ENCODE data around the gene ABCC4.

ABCC4 gene

GRCh38 chr13:94987869-94988268, 313.4 kb downstream of the ABCC4 start (continued):
- no peak for TF ChIP-seq PRDM10 (tag by site-specific recombination; IDR thresholded peaks at IDR 0.05)
- TF ChIP-seq GLI2 (tag by site-specific recombination; IDR thresholded peaks at IDR 0.05; ENCODE audit: borderline replicate concordance, low read depth): no peak
- TF ChIP-seq KLF16 (tag by site-specific recombination; IDR thresholded peaks at IDR 0.05): no peak
- TF ChIP-seq ZNF664 (tag by site-specific recombination; IDR thresholded peaks at IDR 0.05): no peak
- no peak for TF ChIP-seq ZNF354C (tag by site-specific recombination; IDR thresholded peaks at IDR 0.05; ENCODE audit: borderline replicate concordance, low read depth)
- no peak for TF ChIP-seq ZNF2 (tag by site-specific recombination; IDR thresholded peaks at IDR 0.05)

GRCh38 chr13:94987081-94987480, 314.2 kb downstream of the ABCC4 start:
- ChIA-PET POLR2A (no interaction called here), CTCF (no interaction called here)
- Histone ChIP-seq H3K4me3 (ENCODE audit: low read depth, low read length) (no peak overlapping the region), H3K4me1 (ENCODE audit: control insufficient read depth, insufficient read depth, low read length) (no peaks in the 10 kb centered on the region), H3K36me3 (ENCODE audit: control insufficient read depth in 2 of 2, insufficient read depth in 1 of 2, low read length in 2 of 2) (no peaks in the 10 kb centered on the region), H3K9me3 (ENCODE audit: control insufficient read depth, insufficient read depth, low read depth, low read length) (no peaks in the 10 kb centered on the region), H3K27ac (ENCODE audit: extremely low read depth, low read depth, low read length) (no peak overlapping the region)
- TF ChIP-seq ZBTB17 (tag by site-specific recombination; IDR thresholded peaks at IDR 0.05): no peak
- TF ChIP-seq ZNF239 (tag by site-specific recombination; IDR thresholded peaks at IDR 0.05): no peak
- no peak for TF ChIP-seq ZNF292 (tag by site-specific recombination; IDR thresholded peaks at IDR 0.05; ENCODE audit: borderline replicate concordance, low read depth)
- no peak for TF ChIP-seq ZNF596 (tag by site-specific recombination; IDR thresholded peaks at IDR 0.05)
- no peak for TF ChIP-seq ATF2 (tag by site-specific recombination; IDR thresholded peaks at IDR 0.05; ENCODE audit: low read depth)
- TF ChIP-seq ZNF280D (tag by site-specific recombination; IDR thresholded peaks at IDR 0.05): no peak
- no peak for TF ChIP-seq SETDB1 (IDR thresholded peaks at IDR 0.05; ENCODE audit: insufficient read length, low read length)
- no peak for TF ChIP-seq ZNF670 (tag by site-specific recombination; IDR thresholded peaks at IDR 0.05; ENCODE audit: low read depth)
- TF ChIP-seq BCL11A (tag by site-specific recombination; IDR thresholded peaks at IDR 0.05; ENCODE audit: low read depth): no peak
- TF ChIP-seq ZSCAN30 (tag by site-specific recombination; IDR thresholded peaks at IDR 0.05): no peak
- TF ChIP-seq ZFP3 (tag by site-specific recombination; IDR thresholded peaks at IDR 0.05; ENCODE audit: low read depth): no peak
- no peak for TF ChIP-seq ZNF221 (tag by site-specific recombination; IDR thresholded peaks at IDR 0.05; ENCODE audit: borderline replicate concordance)
- no peak for TF ChIP-seq ZNF544 (tag by site-specific recombination; IDR thresholded peaks at IDR 0.05)
- TF ChIP-seq ZBTB6 (tag by site-specific recombination; IDR thresholded peaks at IDR 0.05): no peak
- no peak for TF ChIP-seq ZBTB49 (tag by site-specific recombination; IDR thresholded peaks at IDR 0.05; ENCODE audit: low read depth)
